Dendritic cell treated with granulocyte-macrophage colony-stimulating factor and Interleukin-4, amounts not matched to agents 40 ng/mL and 50 ng/mL, for 4 days (primary cell): ENCODE data around the gene RAPGEF1.

Source experiments
- H3K27ac Mint-ChIP-seq: one replicate; pipeline ENCODE4 v1.8.0; 2022; ENCODE audit warnings: mild to moderate bottlenecking, mixed read lengths
- H3K27me3 Mint-ChIP-seq: one replicate; pipeline ENCODE4 v1.8.0; 2022; ENCODE audit warnings: mild to moderate bottlenecking, mixed read lengths
- H3K36me3 Mint-ChIP-seq: one replicate; pipeline ENCODE4 v1.8.0; 2022; ENCODE audit warnings: low read depth, mixed read lengths
- H3K4me1 Mint-ChIP-seq: one replicate; pipeline ENCODE4 v1.8.0; 2022; ENCODE audit warnings: low read depth, mixed read lengths
- H3K4me3 Mint-ChIP-seq: one replicate; pipeline ENCODE4 v1.8.0; 2022; ENCODE audit warnings: mild to moderate bottlenecking, moderate library complexity, mixed read lengths
- H3K9me3 Mint-ChIP-seq: one replicate; pipeline ENCODE4 v1.8.0; 2022; ENCODE audit warnings: mixed read lengths
- intact Hi-C: fragments of 100-400 bp; cut with micrococcal nuclease; formaldehyde crosslinking; loops from one replicate; pipeline ENCODE4 v1.15.0; 2022

The RAPGEF1 gene

GRCh38 chr9:131587906-131588305 lies 152.0 kb downstream of the RAPGEF1 start:
- H3K4me1 Mint-ChIP-seq = peaks cover 80% of the 10 kb centered on the region
- H3K4me3 Mint-ChIP-seq = no peak overlapping the region
- peak overlapping the region; percentile 43 for H3K27ac Mint-ChIP-seq
- no peaks in the 10 kb centered on the region for H3K9me3 Mint-ChIP-seq
- H3K36me3 Mint-ChIP-seq = peaks cover 100% of the 10 kb centered on the region
- intact Hi-C loops = no loop called here
- no peaks in the 10 kb centered on the region for H3K27me3 Mint-ChIP-seq

DNA sequence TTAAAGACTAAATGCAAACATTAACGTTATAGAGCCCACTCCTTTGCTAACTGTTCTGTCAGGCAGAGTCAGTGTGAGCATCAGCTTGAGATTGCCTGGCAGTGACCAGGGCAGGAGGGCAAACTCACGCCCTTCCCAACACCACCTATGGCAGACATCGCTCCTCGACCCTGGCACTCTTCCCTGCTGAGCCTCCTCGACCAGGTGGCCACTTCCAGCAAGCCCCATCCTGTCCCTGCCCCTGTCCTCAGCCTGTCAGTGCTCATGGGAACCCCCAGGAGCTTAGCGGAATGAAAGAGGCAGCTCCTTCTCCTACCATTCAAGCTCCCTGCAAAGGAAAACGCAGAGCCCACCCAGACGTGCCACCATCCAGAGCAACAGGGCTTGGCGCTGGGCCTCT lies 152.5 kb downstream of the RAPGEF1 start:
- Mint-ChIP-seq H3K27me3 (no peaks in the 10 kb centered on the region), H3K4me1 (peaks cover 77% of the 10 kb centered on the region), H3K36me3 (peaks cover 100% of the 10 kb centered on the region), H3K4me3 (no peak overlapping the region), H3K9me3 (no peaks in the 10 kb centered on the region), H3K27ac (peak overlapping the region; percentile 43)
- intact Hi-C loops = no loop called here

- Mint-ChIP-seq H3K27me3 (no peaks in the 10 kb centered on the region), H3K4me3 (no peak overlapping the region), H3K36me3 (peaks cover 100% of the 10 kb centered on the region), H3K27ac (peak overlapping the region; percentile 78), H3K4me1 (peaks cover 60% of the 10 kb centered on the region), H3K9me3 (no peaks in the 10 kb centered on the region)
- intact Hi-C loops = no loop called here
Measured at GRCh38 chr9:131585375-131585774, 154.5 kb downstream of the RAPGEF1 start.

- intact Hi-C loops = no loop called here
- peaks cover 62% of the 10 kb centered on the region for H3K4me1 Mint-ChIP-seq
Measured at GRCh38 chr9:131584858-131585257, 155.0 kb downstream of the RAPGEF1 start.

DNA sequence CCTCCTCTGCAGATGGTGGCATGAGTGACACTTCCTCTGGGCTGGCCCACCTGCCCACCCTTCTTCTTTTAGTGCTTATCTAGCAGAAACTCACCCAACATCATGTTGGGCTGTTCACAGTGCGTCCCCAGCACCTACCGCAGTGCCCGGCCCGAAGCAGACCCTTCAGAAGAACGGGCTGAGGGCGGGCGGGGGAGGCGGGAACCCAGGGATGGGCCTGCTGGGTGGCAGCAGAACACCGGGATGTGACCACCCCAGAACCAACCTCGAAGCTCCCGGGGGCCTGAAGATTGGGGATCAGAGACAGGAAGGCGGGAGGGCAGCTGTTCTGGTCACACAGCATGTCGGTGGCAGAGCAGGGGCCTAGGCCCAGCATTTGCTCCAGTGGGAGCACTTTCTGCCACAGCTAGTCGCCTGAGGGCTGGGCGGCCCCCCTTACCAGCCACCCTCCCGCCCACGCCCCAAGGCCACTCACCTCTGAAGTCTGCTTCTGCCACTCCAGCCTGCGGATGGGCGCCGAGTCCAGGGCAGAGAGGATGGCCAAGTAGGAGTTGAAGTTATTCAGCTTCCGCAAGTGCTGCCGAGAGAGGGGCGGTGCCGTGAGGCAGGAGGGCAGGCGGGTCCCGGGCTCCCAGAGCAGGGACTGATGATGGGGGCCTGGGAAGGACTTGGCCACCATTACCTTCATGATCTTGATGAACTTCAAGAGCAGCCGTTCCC lies 155.9 kb downstream of the RAPGEF1 start:
- Mint-ChIP-seq H3K4me1 (peaks cover 64% of the 10 kb centered on the region), H3K27ac (no peak overlapping the region), H3K36me3 (peaks cover 100% of the 10 kb centered on the region), H3K4me3 (no peak overlapping the region), H3K9me3 (no peaks in the 10 kb centered on the region), H3K27me3 (no peaks in the 10 kb centered on the region)
- intact Hi-C loops = no loop called here

More at GRCh38 chr9:131584858-131585257, 155.0 kb downstream of the RAPGEF1 start:
- Mint-ChIP-seq H3K9me3 (no peaks in the 10 kb centered on the region), H3K4me3 (no peak overlapping the region), H3K27me3 (no peaks in the 10 kb centered on the region), H3K36me3 (peaks cover 100% of the 10 kb centered on the region), H3K27ac (peak overlapping the region; percentile 78)

- H3K4me3 Mint-ChIP-seq = no peak overlapping the region
- peaks cover 63% of the 10 kb centered on the region for H3K4me1 Mint-ChIP-seq
- intact Hi-C loops = no loop called here
- no peaks in the 10 kb centered on the region for H3K9me3 Mint-ChIP-seq
- H3K27me3 Mint-ChIP-seq = no peaks in the 10 kb centered on the region
- no peak overlapping the region for H3K27ac Mint-ChIP-seq
- H3K36me3 Mint-ChIP-seq = peaks cover 100% of the 10 kb centered on the region
Measured at GRCh38 chr9:131583337-131583645, 156.6 kb downstream of the RAPGEF1 start.

- H3K4me3 Mint-ChIP-seq = no peak overlapping the region
- H3K27me3 Mint-ChIP-seq = no peaks in the 10 kb centered on the region
- no peaks in the 10 kb centered on the region for H3K9me3 Mint-ChIP-seq
- peaks cover 100% of the 10 kb centered on the region for H3K36me3 Mint-ChIP-seq
- H3K4me1 Mint-ChIP-seq = peaks cover 62% of the 10 kb centered on the region
- no peak overlapping the region for H3K27ac Mint-ChIP-seq
- intact Hi-C loops = no loop called here
Measured at GRCh38 chr9:131582466-131583336, 157.2 kb downstream of the RAPGEF1 start.

- H3K4me3 Mint-ChIP-seq = no peak overlapping the region
- peaks cover 100% of the 10 kb centered on the region for H3K36me3 Mint-ChIP-seq
- H3K27ac Mint-ChIP-seq = no peak overlapping the region
- intact Hi-C loops = no loop called here
- H3K9me3 Mint-ChIP-seq = no peaks in the 10 kb centered on the region
- peaks cover 55% of the 10 kb centered on the region for H3K4me1 Mint-ChIP-seq
- H3K27me3 Mint-ChIP-seq = no peaks in the 10 kb centered on the region
Measured at GRCh38 chr9:131582056-131582455, 157.8 kb downstream of the RAPGEF1 start.

DNA sequence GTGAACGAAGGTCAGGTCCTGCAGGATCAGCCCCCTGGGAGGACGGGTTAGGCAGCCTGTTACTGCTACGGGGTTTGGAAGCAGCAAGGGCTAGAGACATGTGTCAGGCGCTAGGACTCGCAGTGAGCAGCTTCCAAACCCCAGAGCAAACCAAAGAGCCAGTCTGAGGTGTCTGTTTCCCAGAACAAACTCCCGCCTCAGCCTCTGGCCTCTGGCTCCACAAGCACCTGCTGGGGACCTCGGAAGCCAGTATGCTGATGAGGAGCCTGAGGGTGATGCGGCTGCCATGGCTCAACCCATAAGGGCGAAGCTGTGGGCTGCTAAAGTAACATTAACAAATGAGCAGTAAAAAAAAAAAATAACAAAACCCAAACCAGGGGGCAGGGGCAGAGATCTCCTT lies 159.5 kb downstream of the RAPGEF1 start:
- Mint-ChIP-seq H3K4me3 (no peak overlapping the region), H3K27ac (peak overlapping the region; percentile 20), H3K36me3 (peaks cover 100% of the 10 kb centered on the region), H3K4me1 (peaks cover 38% of the 10 kb centered on the region), H3K27me3 (no peaks in the 10 kb centered on the region), H3K9me3 (no peaks in the 10 kb centered on the region)
- intact Hi-C loops = no loop called here

DNA sequence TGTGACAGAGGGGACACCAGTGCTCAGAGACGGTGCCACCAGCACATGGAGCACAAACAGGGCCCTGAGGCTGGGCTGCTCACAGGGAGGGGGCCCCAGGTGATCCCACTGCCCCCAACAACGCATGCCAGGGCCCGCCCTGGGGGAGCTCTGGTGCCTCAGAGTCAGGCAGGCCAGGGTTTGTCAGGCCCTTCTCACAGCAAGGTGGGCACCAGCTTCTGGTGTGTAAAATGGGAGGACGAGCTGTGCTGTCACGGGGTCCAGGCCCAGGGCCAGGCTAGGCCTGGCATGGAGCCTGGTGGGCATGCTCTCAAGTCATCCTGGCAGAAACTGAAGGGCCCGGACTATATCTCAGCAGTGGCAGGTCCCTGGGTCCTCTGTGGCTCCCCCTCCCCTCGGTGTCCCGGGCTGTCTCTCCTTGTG lies 160.1 kb downstream of the RAPGEF1 start:
- no peaks in the 10 kb centered on the region for H3K27me3 Mint-ChIP-seq
- no peak overlapping the region for H3K4me3 Mint-ChIP-seq
- peaks cover 100% of the 10 kb centered on the region for H3K36me3 Mint-ChIP-seq
- H3K9me3 Mint-ChIP-seq = no peaks in the 10 kb centered on the region
- peak overlapping the region; percentile 44 for H3K27ac Mint-ChIP-seq
- peaks cover 33% of the 10 kb centered on the region for H3K4me1 Mint-ChIP-seq
- intact Hi-C loops = no loop called here

GRCh38 chr9:131578731-131579504 lies 161.0 kb downstream of the RAPGEF1 start:
- Mint-ChIP-seq H3K9me3 (no peaks in the 10 kb centered on the region), H3K4me3 (no peak overlapping the region), H3K27ac (peak overlapping the region; percentile 44), H3K36me3 (peaks cover 100% of the 10 kb centered on the region), H3K27me3 (no peaks in the 10 kb centered on the region), H3K4me1 (peaks cover 32% of the 10 kb centered on the region)
- intact Hi-C loops = no loop called here

- Mint-ChIP-seq H3K27me3 (no peaks in the 10 kb centered on the region), H3K27ac (no peak overlapping the region), H3K36me3 (peaks cover 100% of the 10 kb centered on the region), H3K9me3 (no peaks in the 10 kb centered on the region), H3K4me1 (peaks cover 27% of the 10 kb centered on the region), H3K4me3 (no peak overlapping the region)
- intact Hi-C loops = no loop called here
Measured at GRCh38 chr9:131578021-131578420, 161.9 kb downstream of the RAPGEF1 start.

DNA sequence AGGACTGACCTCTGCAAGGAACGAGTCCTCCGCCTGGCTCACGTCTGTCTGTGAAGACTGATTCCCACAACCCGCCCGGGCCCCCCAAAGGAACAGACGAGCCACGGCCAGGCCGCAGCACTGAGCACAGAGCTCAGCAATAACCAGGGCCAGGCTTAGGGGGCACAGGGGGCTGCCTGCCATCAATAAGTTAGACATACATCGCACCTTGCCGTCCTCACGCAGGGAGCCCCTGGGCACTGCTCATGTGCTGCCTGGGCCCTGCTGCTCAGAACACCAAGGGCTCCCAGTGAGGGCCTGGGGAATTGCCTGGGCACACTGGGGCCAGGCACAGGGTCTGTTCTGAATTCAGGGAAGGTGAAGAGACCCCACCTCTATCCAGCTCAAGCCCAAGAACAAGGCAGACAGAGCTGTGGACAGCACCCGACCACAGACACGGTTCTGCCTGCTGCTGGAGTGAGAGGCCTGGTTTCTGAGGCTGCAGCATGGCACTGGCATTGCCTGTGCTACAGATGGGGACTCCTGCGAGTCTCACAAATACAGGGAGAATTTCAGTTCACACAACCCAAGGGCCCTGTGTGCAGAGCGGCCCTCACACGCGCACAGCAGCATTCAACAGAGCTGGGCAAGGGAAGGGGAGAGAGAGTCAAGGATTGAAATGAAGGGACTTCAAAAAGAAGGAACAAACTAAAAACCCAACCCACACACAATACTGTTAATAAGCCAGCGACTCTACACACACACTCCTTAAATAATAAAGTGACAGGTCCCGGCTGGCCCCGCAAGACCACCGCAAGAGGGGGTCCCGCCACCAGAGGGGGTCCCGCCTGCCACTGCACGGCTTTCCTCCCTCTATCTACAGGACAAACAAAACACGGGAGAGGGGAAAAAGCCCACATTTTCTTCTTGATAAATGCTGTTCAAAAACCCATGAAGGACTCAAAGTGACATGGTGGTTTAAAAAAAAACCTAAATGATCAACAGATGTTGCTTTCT lies 162.6 kb downstream of the RAPGEF1 start:
- intact Hi-C loops = no loop called here
- no peaks in the 10 kb centered on the region for H3K27me3 Mint-ChIP-seq
- peaks cover 100% of the 10 kb centered on the region for H3K36me3 Mint-ChIP-seq
- peaks cover 27% of the 10 kb centered on the region for H3K4me1 Mint-ChIP-seq
- H3K4me3 Mint-ChIP-seq = no peak overlapping the region
- no peak overlapping the region for H3K27ac Mint-ChIP-seq
- no peaks in the 10 kb centered on the region for H3K9me3 Mint-ChIP-seq
